ENCODE results near the gene HNRNPA2B1.
"Not testable (repeated sequence)": the region's sequence is repeated elsewhere in the genome, so short reads cannot be mapped to it uniquely, and the experiment has no call there.

Gene HNRNPA2B1

GRCh38 chr7:26184281-26185101 lies 16.1 kb downstream of the HNRNPA2B1 start:
- not testable (repeated sequence) for DNase-seq (ENCODE audit: low spot score)

- DNase-seq (ENCODE audit: low spot score), result no peak
Measured at GRCh38 chr7:26183545-26184280, 16.8 kb downstream of the HNRNPA2B1 start.

GRCh38 chr7:26182706-26183105 lies 17.8 kb downstream of the HNRNPA2B1 start:
- DNase-seq (ENCODE audit: low spot score), result no peak

GRCh38 chr7:26182283-26182682 lies 18.3 kb downstream of the HNRNPA2B1 start:
- DNase-seq (ENCODE audit: low spot score), result no peak

GRCh38 chr7:26181474-26182227 lies 18.9 kb downstream of the HNRNPA2B1 start:
- DNase-seq (ENCODE audit: low spot score), result no peak

- DNase-seq (ENCODE audit: low spot score), result no peak
Measured at GRCh38 chr7:26180792-26181198, 19.8 kb downstream of the HNRNPA2B1 start.

GRCh38 chr7:26179826-26180497 lies 20.6 kb downstream of the HNRNPA2B1 start:
- no peak for DNase-seq (ENCODE audit: low spot score)

- no peak for DNase-seq (ENCODE audit: low spot score)
Measured at GRCh38 chr7:26179422-26179821, 21.1 kb downstream of the HNRNPA2B1 start.

GRCh38 chr7:26178272-26178960 lies 22.1 kb downstream of the HNRNPA2B1 start:
- DNase-seq (ENCODE audit: low spot score), result no peak

GRCh38 chr7:26177269-26177668 lies 23.3 kb downstream of the HNRNPA2B1 start:
- DNase-seq (ENCODE audit: low spot score), result not testable (repeated sequence)

- not testable (repeated sequence) for DNase-seq (ENCODE audit: low spot score)
Measured at GRCh38 chr7:26176696-26177095, 23.9 kb downstream of the HNRNPA2B1 start.

GRCh38 chr7:26175903-26176302 lies 24.6 kb downstream of the HNRNPA2B1 start:
- DNase-seq (ENCODE audit: low spot score), result not testable (repeated sequence)

GRCh38 chr7:26172048-26172447 lies 28.5 kb downstream of the HNRNPA2B1 start:
- no peak for DNase-seq (ENCODE audit: low spot score)

GRCh38 chr7:26171601-26172000 lies 28.9 kb downstream of the HNRNPA2B1 start:
- no peak for DNase-seq (ENCODE audit: low spot score)

- DNase-seq (ENCODE audit: low spot score), result no peak
Measured at GRCh38 chr7:26170663-26171062, 29.9 kb downstream of the HNRNPA2B1 start.

- no peak for DNase-seq (ENCODE audit: low spot score)
Measured at GRCh38 chr7:26169271-26169670, 31.3 kb downstream of the HNRNPA2B1 start.

- DNase-seq (ENCODE audit: low spot score), result no peak
Measured at GRCh38 chr7:26168458-26169023, 32.0 kb downstream of the HNRNPA2B1 start.

GRCh38 chr7:26167303-26167934 lies 33.1 kb downstream of the HNRNPA2B1 start:
- DNase-seq (ENCODE audit: low spot score), result peak; percentile 61

- no peak for DNase-seq (ENCODE audit: low spot score)
Measured at GRCh38 chr7:26166684-26167266, 33.8 kb downstream of the HNRNPA2B1 start.

Data from CD4-positive, alpha-beta T cell treated with Interleukin-2 at 100 ng/mL for 4 hours (primary cell).